ENCODE measurements around the gene PCCA.

PCCA gene

DNA sequence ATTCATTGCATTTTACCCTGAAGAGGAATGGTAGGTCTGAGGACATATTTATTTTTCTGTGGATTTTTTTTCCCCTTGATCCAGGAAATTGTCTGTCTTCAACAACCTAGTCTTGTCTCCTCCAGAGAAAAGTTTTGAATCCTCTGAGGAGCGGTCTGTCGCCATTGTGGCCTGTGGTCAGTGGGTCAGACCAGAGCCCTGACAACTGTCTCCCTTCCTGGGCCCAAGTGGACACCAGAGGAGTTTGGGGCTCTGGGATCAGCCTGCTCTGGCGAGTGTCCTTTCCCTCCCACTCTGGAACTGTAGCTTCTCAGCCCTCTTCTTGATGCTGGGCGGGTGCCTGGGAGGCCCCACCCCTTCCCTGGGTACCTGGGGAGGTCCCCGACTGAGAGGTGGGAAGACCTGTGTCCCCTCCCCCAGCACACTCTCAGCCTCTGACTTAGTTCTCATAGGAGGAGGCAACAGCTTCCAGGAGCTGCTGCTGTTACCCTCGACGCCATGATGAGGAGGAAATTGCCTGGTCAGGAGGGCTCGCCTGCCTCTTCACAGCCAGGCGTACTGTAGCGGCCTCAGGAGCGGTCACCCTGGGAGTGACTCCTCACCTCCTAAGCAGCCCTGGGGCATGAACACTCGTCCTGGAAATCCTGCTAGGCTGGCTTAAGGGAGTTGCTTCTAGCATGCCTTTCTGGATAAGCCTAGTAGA, 389.4 kb downstream of the PCCA start:
- no peak for DNase-seq

DNA sequence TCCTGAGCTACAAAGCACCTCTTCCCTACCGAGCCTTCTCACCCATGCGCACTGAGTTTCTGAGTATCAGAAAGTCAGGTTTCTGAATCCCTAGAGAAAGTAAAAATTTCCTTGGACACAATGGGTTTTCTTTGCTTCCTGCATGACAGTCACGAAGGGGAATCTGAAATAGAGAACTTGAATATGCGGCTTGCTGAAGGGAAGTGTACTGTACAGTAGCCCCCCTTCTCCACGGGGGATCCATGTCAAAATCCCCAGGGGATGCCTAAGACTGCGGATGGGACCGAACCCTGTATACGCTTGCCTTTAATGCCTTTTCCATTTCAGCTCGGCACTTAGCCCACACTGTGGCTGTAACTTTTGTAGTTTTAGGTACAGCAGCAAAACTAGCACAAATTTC, 391.8 kb downstream of the PCCA start:
- DNase-seq = no peak

DNA sequence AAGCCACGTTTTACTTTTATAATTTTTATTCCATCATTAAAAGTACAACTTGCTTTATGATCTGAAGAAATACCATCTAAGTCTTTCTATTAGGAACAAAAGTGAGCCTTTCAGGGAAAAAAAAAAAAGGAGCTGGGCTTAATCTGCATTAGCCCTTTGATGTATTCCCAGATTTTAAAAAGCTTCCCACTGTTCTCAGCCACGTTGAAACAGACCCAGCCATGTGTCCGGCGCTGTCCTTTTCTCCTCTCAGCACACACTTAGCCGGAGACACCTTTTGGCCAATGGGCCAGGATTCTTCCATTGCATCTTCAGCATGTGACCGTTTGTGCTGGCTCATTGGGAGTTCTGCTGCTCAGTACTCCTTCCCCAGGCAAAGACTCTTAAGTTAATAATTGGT, 394.2 kb downstream of the PCCA start:
- no peak for DNase-seq

DNA sequence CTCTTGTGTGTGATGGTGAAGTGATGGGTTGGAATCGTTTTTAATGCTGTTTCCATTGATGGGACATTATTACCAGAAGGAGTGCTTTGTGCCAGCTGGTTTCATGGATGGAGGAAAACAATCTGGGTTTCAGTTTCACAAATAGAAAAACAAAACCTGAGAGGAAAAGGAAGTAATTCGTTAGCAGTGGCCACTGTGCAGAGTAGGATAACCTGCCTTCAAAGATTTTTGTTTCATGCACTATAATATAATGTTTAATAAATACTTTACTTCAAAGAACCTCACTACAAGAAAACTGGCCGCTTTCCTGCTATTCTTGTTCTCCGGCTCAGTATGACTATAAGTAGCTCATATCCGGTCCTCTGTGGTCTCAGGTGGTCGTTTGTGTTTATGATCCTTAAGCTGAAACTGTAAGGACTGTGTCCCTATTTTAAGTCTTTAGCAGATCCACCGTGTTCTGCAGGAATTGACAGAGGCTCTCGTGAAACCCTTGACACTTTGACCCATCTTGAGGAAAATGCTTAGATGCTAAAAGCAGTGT, 395.0 kb downstream of the PCCA start:
- no peak for DNase-seq

DNA sequence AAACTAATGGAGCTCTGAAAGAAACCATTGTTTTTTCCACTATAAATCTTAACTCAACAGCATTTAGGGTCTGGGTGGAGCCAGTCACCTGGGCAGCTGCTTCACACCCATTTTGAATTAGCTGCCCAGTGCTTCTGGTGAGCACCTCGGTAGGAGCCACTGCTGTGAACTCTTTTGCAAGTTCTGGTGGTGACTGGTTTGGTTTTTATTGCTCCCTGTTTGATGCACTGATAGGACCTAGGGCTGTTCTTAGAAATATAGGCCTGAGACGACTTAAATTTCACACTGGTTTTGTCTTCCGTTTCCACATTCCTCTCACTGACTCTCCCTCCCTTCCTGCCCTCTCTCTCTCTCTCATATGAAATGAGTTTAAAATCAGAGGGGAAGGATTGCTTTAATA, 395.8 kb downstream of the PCCA start:
- no peak for DNase-seq

DNA sequence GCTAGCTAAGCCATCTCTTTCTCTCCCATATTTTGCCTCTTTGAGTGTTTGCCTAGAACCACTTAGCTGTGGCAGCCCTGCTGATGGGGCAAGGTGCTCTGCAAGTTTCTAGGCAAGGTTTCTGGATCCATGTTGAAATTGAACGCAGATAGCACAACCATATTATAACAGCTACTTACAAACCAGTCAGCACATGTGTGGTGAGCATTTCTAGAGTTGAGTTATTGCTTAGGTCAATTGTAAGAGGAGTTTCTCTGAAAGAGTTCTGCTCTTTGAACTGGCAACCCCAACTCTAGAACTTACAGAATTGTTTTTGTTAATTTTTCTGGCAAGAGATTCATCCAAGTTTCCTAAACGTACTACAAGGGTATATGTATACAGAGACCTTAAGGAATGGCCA, 396.4 kb downstream of the PCCA start:
- no peak for DNase-seq

DNA sequence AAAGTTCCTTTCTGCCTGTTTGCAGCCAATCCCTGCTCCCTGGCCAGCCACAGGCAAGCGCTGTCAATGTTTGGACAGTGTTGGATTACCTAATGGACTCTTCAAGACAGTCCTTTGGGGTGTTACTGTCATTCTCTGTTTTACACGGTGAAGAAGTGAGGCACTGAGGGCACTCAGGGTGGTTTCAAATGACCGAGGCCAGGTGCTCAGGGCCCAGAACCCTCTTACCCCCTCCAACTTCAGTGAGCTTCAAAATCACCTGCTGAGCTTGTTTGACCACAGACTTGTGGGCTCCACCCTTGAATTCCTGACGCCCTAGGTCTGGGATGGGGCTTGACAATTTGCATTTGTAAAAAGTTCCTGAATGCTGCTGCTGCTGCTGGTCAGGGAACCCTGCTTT, 401.8 kb downstream of the PCCA start:
- DNase-seq = no peak

DNA sequence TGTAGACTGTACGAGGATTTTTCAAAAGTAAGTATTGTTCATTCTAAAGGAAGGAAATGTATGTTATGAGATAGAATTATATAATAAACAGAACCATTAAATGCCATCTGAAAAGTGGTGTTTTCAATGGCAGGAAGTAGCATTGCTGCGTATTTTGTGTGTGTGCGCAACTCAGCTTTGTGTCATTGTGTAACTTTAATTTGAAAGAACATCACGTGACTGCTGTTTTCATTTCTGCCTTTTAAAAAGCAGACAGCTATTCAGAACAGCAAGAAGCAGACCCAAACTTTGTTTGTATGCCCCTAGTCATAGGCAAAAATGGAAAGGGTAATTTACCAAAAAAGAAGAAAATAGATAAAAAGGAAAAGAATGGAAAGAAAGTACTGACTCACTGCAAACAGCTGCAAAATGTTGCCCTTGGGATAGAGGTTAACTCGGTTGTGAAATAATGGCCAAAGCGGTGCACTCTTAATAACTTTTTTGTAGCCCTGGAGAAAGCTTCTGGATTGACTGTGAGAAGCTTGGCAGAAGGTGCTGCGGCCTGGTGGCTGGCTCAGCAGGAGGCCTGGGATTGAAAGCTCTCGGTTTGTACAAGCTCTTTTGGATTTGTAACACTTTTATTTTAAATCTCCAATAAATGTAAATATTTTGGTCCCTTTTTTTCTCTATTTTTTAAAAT, 402.4 kb downstream of the PCCA start:
- no peak for DNase-seq

DNA sequence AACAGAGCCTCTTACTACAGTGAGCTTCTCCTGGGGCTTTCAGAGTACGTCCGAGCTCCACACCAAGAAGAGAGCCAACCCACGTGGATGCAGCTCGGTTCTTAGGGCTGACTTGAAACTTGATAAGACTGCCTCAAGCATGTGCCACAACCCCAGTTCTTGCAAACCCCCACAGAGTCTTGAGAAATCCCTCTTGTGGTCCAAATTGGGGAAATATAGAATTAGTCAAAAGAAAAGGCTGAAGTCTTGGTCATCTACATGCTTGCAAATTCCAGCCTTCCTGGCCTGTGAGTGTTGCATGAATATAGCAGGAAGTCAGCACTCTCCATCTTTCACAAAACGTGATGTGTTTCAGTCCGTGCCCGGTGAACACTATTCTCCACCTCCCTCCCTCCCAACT, 404.5 kb downstream of the PCCA start:
- no peak for DNase-seq

DNA sequence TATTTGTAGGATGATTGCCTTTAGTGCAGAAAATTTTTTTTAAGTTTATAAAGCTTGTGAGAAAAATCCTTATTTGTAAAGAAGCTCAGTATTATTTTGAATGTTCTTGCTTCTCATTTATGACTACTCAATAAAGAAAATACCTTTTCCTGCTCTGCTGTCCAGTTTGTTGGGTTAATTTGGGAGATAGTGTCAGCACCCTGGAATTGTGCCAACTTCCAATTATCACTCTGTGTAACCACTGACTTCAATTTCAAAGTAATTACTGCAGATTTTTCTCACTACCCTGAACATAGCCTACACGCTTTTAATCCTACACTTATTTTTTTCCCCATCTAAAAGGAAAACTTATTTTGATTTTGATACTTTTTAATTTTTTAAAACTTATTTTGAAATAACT, 406.6 kb downstream of the PCCA start:
- no peak for DNase-seq

DNA sequence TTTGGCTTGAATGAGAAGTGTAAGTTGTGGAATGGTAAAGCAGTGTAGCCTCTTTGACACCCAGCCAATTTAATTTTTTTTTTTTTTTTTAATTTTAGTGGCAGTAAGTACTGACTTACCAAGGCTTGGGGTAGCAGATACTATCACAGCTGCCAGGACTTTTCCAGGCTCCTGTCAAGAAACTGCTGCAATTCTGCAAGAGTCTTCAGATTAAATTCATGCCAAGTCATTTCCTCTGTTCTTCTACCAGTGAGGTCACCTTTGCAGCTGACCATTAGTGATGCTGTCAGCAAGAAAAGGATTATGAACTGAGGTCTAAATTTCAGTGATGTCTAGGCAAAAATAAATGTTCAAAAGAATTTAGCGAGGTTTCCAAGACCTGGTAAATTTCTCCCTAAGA, 408.5 kb downstream of the PCCA start:
- DNase-seq = no peak

DNA sequence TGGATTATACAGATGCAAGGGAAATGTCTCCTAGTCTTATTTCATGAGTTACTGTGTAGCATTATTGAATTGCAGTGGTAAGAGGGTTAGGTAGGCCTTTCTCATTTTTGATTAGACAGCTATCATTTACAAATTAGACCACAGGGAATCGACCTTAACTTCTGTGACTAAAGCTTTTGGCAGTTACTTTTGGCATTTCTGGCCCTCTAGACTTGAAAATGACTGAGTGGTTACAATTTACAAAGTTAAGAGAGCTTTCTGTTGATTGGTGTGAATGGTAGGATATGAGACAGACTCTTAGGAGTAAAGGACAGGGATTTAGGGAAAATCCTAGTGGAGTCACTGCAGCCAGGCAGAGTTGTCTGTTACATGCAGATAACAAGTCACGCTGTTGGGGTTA, 413.6 kb downstream of the PCCA start:
- DNase-seq = no peak

DNA sequence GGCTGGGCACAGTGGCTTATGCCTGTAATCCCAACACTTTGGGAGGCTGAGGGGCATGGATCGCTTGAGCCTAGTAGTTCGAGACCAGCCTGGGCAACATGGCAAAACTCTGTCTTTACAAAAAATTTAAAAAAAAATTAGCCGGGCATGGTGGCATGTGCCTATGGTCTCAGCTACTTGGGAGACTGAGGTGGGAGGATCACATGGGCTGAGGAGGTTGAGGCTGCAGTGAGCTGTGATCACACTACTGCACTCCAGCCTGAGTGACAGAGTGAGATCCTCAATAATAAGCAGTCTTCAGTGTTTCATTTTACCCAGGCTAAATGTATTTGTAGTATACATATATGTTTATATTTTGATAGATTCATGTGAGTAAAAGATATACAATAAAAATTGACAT, 414.7 kb downstream of the PCCA start:
- no peak for DNase-seq

DNA sequence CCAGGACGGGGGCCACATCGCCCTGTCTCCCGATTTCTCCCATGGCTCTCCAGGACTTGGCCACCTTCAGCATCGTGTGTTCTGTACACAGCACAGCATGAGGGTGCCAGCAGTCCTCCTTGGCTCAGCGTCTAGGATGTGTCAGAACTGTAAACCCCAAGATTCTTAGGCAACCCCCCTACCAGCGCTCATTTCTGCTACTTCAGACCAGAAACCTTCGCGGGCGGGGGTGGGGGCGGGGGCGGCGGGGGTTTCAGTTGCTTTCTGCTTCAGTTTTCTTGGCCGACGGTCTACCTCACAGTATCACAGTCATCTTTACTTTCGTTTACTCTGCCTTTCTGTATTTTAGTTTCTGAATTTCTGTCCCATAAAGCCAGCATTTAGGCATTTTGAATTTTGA, 417.3 kb downstream of the PCCA start:
- DNase-seq = no peak

DNA sequence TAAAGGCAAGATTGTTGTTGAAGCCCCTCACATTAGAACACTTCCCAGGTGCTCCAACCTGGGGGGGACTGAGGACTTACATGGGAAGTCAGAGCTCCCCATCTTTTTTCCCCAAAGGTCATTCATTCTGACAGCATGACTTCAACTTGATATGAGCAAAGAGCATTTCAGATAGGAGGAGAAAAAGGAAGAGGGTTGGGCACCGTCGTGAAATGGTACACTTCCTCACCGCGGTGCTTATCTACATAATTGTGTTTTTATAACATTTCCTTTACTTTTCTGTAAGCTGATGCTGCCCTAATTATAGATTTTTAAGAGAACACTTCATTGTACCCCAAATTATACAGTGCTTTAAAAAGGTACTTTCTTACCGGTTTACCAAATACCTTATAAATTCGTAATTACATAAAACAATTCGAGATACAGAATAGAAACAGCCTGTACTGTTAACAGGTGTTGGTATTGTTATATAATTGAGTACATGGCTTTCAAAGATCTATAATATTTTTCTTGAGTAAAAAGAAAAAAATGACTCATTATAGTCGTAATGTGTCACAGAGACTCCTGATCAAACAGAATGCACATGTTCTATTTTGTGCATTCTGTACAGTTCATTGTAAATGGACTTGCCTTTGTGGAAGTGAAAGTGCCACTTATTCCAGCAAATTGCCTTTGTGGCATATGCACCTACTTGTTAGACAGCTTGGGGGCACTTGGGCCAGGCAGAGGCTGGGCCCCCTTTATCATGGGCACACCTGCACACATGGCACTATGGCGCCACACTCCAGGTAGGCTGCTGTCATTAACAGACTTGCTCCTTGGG, 417.9 kb downstream of the PCCA start:
- DNase-seq = no peak

DNA sequence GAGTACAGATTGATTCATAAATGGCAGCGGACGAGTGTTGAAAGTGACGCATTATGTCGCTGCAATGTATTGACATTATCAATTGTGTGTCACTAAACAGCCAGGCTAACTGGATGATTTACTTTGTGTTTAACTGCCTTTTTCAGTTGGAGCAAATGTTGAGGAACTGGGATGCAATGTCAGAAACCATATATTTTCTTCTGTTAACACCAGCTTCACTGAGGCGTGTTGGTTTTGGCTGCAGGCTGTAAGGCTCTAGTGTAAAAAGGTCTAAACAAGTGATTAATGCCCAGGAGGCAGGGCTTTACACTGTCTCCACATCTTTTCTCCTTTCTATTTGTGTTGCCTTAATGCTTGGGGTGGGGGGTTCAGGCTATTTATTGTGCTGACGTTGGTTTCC, 419.6 kb downstream of the PCCA start:
- DNase-seq = no peak

DNA sequence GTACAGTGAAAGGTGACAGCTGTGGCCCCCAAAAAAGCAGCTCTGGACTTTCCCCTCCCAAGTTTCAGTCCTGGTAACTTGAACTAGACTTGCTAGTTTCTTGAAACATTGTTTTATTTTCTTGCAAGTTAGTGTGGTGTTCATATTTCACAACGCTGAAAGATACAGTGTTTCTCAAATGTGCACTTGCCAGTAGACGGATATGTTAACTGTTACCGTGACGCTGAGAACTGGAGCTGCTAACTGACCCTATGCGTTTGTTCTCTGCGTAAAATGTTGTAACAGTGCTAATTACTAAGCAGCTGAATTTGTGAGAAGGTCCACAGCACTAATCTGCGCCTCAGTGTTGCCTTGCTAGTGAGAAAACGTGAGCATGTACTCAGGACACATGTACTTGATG, 420.1 kb downstream of the PCCA start:
- no peak for DNase-seq

DNA sequence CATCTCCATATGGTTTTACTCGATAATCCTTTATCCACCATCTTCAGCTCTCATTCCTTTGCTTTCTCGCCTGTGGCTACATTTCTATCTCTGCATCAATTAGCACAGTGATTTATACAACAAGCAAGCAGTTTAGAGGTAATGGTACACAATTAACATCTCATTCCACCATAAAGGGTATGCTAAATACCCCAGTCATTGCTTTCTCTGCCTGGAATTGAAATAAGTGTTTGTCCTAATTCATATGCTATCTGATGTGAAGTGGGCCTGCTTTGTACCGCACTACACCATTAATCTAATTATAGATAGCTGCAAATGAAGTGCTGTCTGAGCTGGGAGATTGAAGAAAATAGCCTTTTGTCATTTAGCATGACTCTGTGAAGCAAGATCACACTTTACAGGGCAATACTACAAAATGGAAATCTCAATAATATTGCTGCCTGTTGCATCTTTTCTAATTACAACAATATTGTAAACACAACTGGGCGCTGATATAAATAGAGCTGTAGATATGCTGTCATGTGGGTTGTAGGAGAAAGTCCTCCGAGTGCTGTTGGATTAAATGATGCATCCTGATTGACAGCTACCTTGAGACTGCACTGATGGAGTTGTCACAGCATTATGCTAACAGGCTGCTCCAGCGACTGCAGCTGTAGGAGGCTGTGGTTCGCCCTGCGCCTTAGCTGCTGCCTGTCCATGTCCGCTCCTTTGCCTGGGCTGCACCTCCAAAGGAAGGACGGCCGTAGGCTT, 421.5 kb downstream of the PCCA start:
- DNase-seq = no peak

DNA sequence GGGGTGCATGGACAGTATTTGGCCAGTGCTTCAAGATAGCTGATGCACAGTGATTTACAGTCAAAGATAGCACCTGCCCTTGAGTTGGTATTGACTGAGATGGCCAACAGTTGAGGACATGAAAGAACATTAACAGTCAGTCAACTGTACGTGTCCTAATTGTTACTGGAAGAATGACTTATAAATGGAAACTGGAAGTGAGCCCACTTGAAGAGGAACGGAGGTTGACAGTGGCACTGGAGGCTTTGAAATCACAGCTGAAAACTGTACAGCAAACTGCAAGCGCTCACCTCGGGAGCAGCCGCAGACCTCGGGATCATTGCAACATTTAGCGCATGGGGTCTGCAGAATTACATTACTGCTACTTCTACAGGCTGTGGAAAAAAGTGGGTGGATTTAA, 422.6 kb downstream of the PCCA start:
- no peak for DNase-seq

DNA sequence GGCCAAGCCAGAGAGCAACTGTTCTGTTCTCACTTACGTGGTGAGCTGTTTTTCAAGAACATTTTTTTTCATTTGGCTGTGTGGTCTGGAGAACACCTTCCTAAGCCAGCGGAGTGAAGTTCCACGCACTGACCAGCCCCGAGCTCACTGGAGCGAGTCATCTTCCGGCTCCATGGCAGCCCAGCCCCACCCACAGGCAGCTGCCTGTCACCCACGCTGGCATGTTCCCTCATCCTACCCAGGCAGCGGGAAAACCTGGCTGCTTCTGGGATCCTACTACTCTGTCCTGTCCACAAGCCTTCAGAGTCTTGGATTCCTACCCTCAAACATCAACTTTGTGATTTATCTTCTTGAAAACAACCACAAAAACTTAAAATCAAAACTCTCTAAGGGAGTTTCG, 423.5 kb downstream of the PCCA start:
- DNase-seq = no peak

DNA sequence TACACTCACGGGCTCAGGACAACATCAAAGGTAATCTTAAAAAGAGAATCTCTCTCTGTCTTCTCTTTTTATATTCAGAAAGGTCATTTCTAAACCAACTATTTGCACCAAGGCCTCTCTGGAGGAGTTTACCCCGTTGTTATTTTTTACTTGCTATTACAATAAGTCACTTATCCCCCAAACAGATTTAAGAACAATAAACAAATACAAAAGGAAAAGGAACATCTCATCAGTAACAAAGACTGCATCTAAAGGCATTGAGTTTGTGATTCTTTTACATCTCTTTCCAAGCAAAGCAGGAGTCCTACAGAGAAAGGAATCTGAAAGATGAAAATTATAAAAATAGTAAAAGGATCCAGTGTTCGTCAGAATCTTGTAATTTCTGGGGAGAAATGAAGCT, 424.3 kb downstream of the PCCA start:
- DNase-seq = no peak

DNA sequence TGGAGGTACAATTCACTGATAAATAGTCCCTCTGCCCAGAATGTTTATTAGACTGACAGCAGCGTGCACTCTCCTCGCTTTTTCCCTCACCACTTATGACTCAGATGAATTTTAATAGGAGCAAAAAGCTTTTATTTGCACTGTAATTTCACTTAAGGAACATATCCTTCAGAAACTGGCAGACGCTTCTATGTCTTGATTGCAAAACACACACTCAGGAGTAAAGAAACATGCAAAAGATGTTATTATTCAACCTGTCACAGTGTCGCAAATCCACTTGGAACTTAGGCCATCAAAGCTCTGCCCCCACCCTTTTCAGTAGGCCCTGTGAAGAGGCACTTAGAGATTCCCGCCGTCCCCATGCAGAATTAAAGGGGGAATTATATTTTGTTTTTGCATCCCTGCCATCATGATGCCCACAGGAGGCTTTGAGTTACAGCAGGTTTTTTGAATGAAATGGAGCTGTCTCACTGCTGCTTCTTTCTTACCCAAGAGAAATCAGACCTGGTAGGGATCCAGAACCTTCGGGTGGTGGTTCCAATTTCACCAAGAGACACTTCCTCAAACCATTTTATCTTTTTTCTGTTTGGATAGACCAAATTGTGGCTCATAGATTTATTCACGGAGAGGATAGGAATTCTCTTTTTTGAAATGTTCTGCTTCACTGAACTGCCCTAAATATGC, 425.2 kb downstream of the PCCA start:
- DNase-seq = no peak
